Measurements from ENCODE around the gene H6PD.

Gene H6PD

GRCh38 chr1:9248341-9249262, 14.0 kb downstream of the H6PD start:
- no peak overlapping the region for H2AFZ ChIP-seq (ENCODE audit: low read depth, low read length)
- no peaks in the 10 kb centered on the region for H3K79me2 ChIP-seq (ENCODE audit: low read length)
- H3K9me3 ChIP-seq (ENCODE audit: insufficient read depth, low read length) = no peaks in the 10 kb centered on the region
- H3K9ac ChIP-seq (ENCODE audit: low read length) = no peak overlapping the region
- no peaks in the 10 kb centered on the region for H3K36me3 ChIP-seq (replicated peaks; ENCODE audit: low read depth, low read length)
- no peak overlapping the region for H3K4me3 ChIP-seq (ENCODE audit: low read length)
- no peaks in the 10 kb centered on the region for H3K4me1 ChIP-seq (ENCODE audit: low read length)
- H3K27ac ChIP-seq (ENCODE audit: low read length) = no peak overlapping the region
- H3K27me3 ChIP-seq (ENCODE audit: low read depth, low read length) = no peaks in the 10 kb centered on the region
- no peak overlapping the region for H3K4me2 ChIP-seq (ENCODE audit: low read length)
- no peak for TF ChIP-seq EZH2phosphoT487 (IDR thresholded peaks at IDR 0.05; ENCODE audit: low read depth)
- TF ChIP-seq, protein P1, sequence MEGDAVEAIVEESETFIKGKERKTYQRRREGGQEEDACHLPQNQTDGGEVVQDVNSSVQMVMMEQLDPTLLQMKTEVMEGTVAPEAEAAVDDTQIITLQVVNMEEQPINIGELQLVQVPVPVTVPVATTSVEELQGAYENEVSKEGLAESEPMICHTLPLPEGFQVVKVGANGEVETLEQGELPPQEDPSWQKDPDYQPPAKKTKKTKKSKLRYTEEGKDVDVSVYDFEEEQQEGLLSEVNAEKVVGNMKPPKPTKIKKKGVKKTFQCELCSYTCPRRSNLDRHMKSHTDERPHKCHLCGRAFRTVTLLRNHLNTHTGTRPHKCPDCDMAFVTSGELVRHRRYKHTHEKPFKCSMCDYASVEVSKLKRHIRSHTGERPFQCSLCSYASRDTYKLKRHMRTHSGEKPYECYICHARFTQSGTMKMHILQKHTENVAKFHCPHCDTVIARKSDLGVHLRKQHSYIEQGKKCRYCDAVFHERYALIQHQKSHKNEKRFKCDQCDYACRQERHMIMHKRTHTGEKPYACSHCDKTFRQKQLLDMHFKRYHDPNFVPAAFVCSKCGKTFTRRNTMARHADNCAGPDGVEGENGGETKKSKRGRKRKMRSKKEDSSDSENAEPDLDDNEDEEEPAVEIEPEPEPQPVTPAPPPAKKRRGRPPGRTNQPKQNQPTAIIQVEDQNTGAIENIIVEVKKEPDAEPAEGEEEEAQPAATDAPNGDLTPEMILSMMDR (IDR thresholded peaks at IDR 0.05; ENCODE audit: low read depth, low read length) = no peak
- H4K20me1 ChIP-seq (ENCODE audit: insufficient read depth, low read length) = no peaks in the 10 kb centered on the region

DNA sequence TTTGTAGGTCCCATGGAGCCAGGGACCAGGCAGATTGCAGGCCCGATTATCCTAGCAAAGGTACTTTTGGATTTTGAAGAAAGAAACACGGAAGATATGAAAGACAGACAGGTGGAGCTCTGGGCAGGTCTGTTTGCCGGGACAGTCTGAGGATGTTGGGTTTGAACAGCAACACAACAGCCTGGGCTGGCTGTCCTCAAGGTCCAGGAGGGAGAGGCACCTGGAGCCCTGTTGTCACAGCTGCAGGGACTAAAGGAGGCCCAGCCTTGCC, 14.6 kb downstream of the H6PD start:
- H3K9ac ChIP-seq (ENCODE audit: low read length) = no peak overlapping the region
- H3K4me2 ChIP-seq (ENCODE audit: low read length) = no peak overlapping the region
- H3K79me2 ChIP-seq (ENCODE audit: low read length) = no peaks in the 10 kb centered on the region
- no peak overlapping the region for H3K27ac ChIP-seq (ENCODE audit: low read length)
- no peaks in the 10 kb centered on the region for H3K9me3 ChIP-seq (ENCODE audit: insufficient read depth, low read length)
- H3K4me1 ChIP-seq (ENCODE audit: low read length) = no peaks in the 10 kb centered on the region
- H3K36me3 ChIP-seq (replicated peaks; ENCODE audit: low read depth, low read length) = no peaks in the 10 kb centered on the region
- no peak for TF ChIP-seq EZH2phosphoT487 (IDR thresholded peaks at IDR 0.05; ENCODE audit: low read depth)
- TF ChIP-seq, protein P1 (IDR thresholded peaks at IDR 0.05; ENCODE audit: low read depth, low read length) = no peak
- no peaks in the 10 kb centered on the region for H4K20me1 ChIP-seq (ENCODE audit: insufficient read depth, low read length)
- H3K4me3 ChIP-seq (ENCODE audit: low read length) = no peak overlapping the region
- H3K27me3 ChIP-seq (ENCODE audit: low read depth, low read length) = no peaks in the 10 kb centered on the region
- H2AFZ ChIP-seq (ENCODE audit: low read depth, low read length) = no peak overlapping the region

- TF ChIP-seq, protein P1 (IDR thresholded peaks at IDR 0.05; ENCODE audit: low read depth, low read length) = peak; percentile 18; the same call in 1 of the 2 replicates
- no peak for TF ChIP-seq EZH2phosphoT487 (IDR thresholded peaks at IDR 0.05; ENCODE audit: low read depth)
- Histone ChIP-seq H3K9ac (ENCODE audit: low read length) (no peak overlapping the region), H3K36me3 (replicated peaks; ENCODE audit: low read depth, low read length) (no peaks in the 10 kb centered on the region), H3K9me3 (ENCODE audit: insufficient read depth, low read length) (no peaks in the 10 kb centered on the region), H3K4me1 (ENCODE audit: low read length) (no peaks in the 10 kb centered on the region), H3K27me3 (ENCODE audit: low read depth, low read length) (no peaks in the 10 kb centered on the region), H3K79me2 (ENCODE audit: low read length) (no peaks in the 10 kb centered on the region), H4K20me1 (ENCODE audit: insufficient read depth, low read length) (no peaks in the 10 kb centered on the region), H2AFZ (ENCODE audit: low read depth, low read length) (no peak overlapping the region), H3K27ac (ENCODE audit: low read length) (no peak overlapping the region), H3K4me2 (ENCODE audit: low read length) (no peak overlapping the region), H3K4me3 (ENCODE audit: low read length) (no peak overlapping the region)
Measured at GRCh38 chr1:9249534-9250410, 15.2 kb downstream of the H6PD start.
